HCT116 (cell line): ENCODE results near the gene NIM1K.

Source experiments
- ATF3 ChIP-seq: IDR thresholded peaks from 2 replicates; pipeline ENCODE4 v1.6.1; 2012
- POLR2A ChIP-seq: IDR thresholded peaks from 2 replicates; pipeline ENCODE4 v1.7.0; 2011; ENCODE audit warnings: borderline replicate concordance; ENCODE audit not compliant: insufficient read depth, insufficient read length; ENCODE audit errors: extremely low read depth

GRCh38 chr5:43208658-43209057 is 16.6 kb downstream of the NIM1K start:
- TF ChIP-seq POLR2A (no peak), ATF3 (no peak)
